Measurements from ENCODE around the gene ATP9B.

GRCh38 chr18:79305911-79306310, 236.7 kb downstream of the ATP9B start:
- no peak for TF ChIP-seq CTCF (IDR thresholded peaks at IDR 0.05; ENCODE audit: low read depth, low read length, missing input control)
- no peak for TF ChIP-seq GABPA (IDR thresholded peaks at IDR 0.05 in 1 of 2, conservative IDR thresholded peaks at IDR 0.05 in 1 of 2)
- TF ChIP-seq REST (IDR thresholded peaks at IDR 0.05), result no peak
- no peak for TF ChIP-seq ATF3 (IDR thresholded peaks at IDR 0.05)
- no peak for TF ChIP-seq MAX (IDR thresholded peaks at IDR 0.05)
- no peak for TF ChIP-seq TAF1 (conservative IDR thresholded peaks at IDR 0.05)
- TF ChIP-seq FOXA1 (IDR thresholded peaks at IDR 0.05), result no peak
- TF ChIP-seq JUND (IDR thresholded peaks at IDR 0.05), result no peak
- no peak for TF ChIP-seq NR2F2 (IDR thresholded peaks at IDR 0.05)
- no peak for TF ChIP-seq YY1 (IDR thresholded peaks at IDR 0.05)
- TF ChIP-seq SP1 (IDR thresholded peaks at IDR 0.05), result no peak
- TF ChIP-seq, protein P1, sequence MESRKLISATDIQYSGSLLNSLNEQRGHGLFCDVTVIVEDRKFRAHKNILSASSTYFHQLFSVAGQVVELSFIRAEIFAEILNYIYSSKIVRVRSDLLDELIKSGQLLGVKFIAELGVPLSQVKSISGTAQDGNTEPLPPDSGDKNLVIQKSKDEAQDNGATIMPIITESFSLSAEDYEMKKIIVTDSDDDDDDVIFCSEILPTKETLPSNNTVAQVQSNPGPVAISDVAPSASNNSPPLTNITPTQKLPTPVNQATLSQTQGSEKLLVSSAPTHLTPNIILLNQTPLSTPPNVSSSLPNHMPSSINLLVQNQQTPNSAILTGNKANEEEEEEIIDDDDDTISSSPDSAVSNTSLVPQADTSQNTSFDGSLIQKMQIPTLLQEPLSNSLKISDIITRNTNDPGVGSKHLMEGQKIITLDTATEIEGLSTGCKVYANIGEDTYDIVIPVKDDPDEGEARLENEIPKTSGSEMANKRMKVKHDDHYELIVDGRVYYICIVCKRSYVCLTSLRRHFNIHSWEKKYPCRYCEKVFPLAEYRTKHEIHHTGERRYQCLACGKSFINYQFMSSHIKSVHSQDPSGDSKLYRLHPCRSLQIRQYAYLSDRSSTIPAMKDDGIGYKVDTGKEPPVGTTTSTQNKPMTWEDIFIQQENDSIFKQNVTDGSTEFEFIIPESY (IDR thresholded peaks at IDR 0.05), result no peak
- TF ChIP-seq HNF4G (IDR thresholded peaks at IDR 0.05), result no peak
- TF ChIP-seq HNF4A (conservative IDR thresholded peaks at IDR 0.05), result no peak

Data from liver (tissue), 3 donors.